ENCODE data around the gene KHNYN. TPM values are rescaled to one million over a fixed set of nuclear protein-coding genes. Genes with fewer than 3 reads are reported as not detected.

Gene KHNYN
- total and polyA plus RNA-seq, 2 of the 8 experiments (the other 6 are each of a cell fraction or from before 2014, with no cell fraction given): 7.6 to 22.3 TPM

GRCh38 chr14:24426150-24426911 is 3.4 kb upstream of the KHNYN start:
- H3K27me3 ChIP-seq (replicated peaks in 1 of 4; ENCODE audit: control insufficient read depth in 3 of 4, extremely low read depth in 1 of 4, insufficient read depth in 3 of 4, low read length in 3 of 4): peaks cover 0 to 20% (median 1%) of the 10 kb centered on the region in 4 experiments; a peak in 3 of 7 replicates
- H2BK15ac ChIP-seq (ENCODE audit: low read length): no peak overlapping the region
- H3K4me1 ChIP-seq (replicated peaks in 1 of 4; ENCODE audit: control insufficient read depth in 3 of 4, insufficient read depth in 4 of 4, low read length in 3 of 4): peaks cover 5 to 19% (median 12%) of the 10 kb centered on the region in 4 experiments
- no peaks in the 10 kb centered on the region for H3K9me3 ChIP-seq (ENCODE audit: insufficient read depth in 2 of 2, low read depth in 1 of 2, low read length in 1 of 2)
- H3K79me2 ChIP-seq (ENCODE audit: control insufficient read depth in 1 of 2, insufficient read depth in 2 of 2, low read length in 2 of 2): no peaks in the 10 kb centered on the region
- 86% methylated on average over 2 of the region's 2 CpGs; no CpG with 5 or more reads in 1 of the 2 experiments for WGBS, 2 experiments (ENCODE audit: extremely low coverage in 1 of 2, insufficient coverage in 1 of 2, insufficient read length in 1 of 2, insufficient replicate concordance in 2 of 2, low coverage in 1 of 2, low lambda C conversion rate in 2 of 2, missing lambda C conversion rate in 1 of 2)
- H3K4me2 ChIP-seq (ENCODE audit: insufficient read depth in 1 of 2, low read depth in 2 of 2, low read length in 2 of 2): no peak overlapping the region
- H3K9ac ChIP-seq (replicated peaks in 1 of 4; ENCODE audit: extremely low read depth in 1 of 4, low read depth in 3 of 4, low read length in 3 of 4): no peak overlapping the region
- no peak overlapping the region for H3K4me3 ChIP-seq (ENCODE audit: extremely low read depth in 1 of 4, insufficient read depth in 2 of 4, low read depth in 3 of 4, low read length in 4 of 4)
- no peaks in the 10 kb centered on the region for H3K79me1 ChIP-seq (ENCODE audit: low read depth, low read length)
- no peak overlapping the region for H2BK120ac ChIP-seq (replicated peaks; ENCODE audit: low read depth, low read length)
- H2AK5ac ChIP-seq (ENCODE audit: low read depth, low read length): no peak overlapping the region
- POLR2A ChIA-PET (ENCODE audit: partially characterized antibody): interaction anchor here (0.6 to 1.9 kb wide), 4 partner anchors 16 to 99 kb away, joined by 3 to 5 read pairs (median 4); partner anchors contain the start of gene SDR39U1
- H4K5ac ChIP-seq (ENCODE audit: insufficient read length, low read depth, low read length): no peak overlapping the region
- H3K56ac ChIP-seq (replicated peaks; ENCODE audit: insufficient read length, low read depth, low read length): no peak overlapping the region
- TF ChIP-seq RFX5 (IDR thresholded peaks at IDR 0.05; ENCODE audit: borderline replicate concordance, low read depth, low read length) (no peak), POLR2A (IDR thresholded peaks at IDR 0.05; ENCODE audit: control extremely low read depth in 1 of 2, low read depth in 2 of 2, low read length in 2 of 2) (no peak), JUN (IDR thresholded peaks at IDR 0.05; ENCODE audit: low read depth, low read length) (no peak), CBX5 (IDR thresholded peaks at IDR 0.05; ENCODE audit: low read depth, low read length) (no peak), PHF8 (conservative IDR thresholded peaks at IDR 0.05; ENCODE audit: low read depth, low read length) (no peak), SIN3A (conservative IDR thresholded peaks at IDR 0.05 in 1 of 2, IDR thresholded peaks at IDR 0.05 in 1 of 2; ENCODE audit: low read depth in 1 of 2, low read length in 2 of 2) (no peak), CREB1 (IDR thresholded peaks at IDR 0.05) (no peak), FOSL1 (IDR thresholded peaks at IDR 0.05; ENCODE audit: insufficient read depth, low read depth, low read length) (no peak)
- H2BK12ac ChIP-seq (ENCODE audit: low read depth, low read length): 0 out of 2 replicates have a peak overlapping the region, but pooled peaks have one; percentile 90
- no peak overlapping the region for H3K14ac ChIP-seq (ENCODE audit: insufficient read length)
- CTCF ChIA-PET (ENCODE audit: partially characterized antibody): interaction anchor here (0.6 to 21.3 kb wide), 11 partner anchors 7 to 1480 kb away, joined by 3 to 664 read pairs (median 23); partner anchors contain the start of genes ADCY4, NFATC4 and RIPK3
- H2BK20ac ChIP-seq (ENCODE audit: low read length): no peak overlapping the region
- H3K36me3 ChIP-seq (ENCODE audit: control insufficient read depth in 2 of 4, insufficient read depth in 4 of 4, low read length in 3 of 4): no peaks in the 10 kb centered on the region
- no peak overlapping the region for H3K18ac ChIP-seq (ENCODE audit: extremely low read depth, low read length)
- no peak overlapping the region for H4K8ac ChIP-seq (ENCODE audit: extremely low read depth, insufficient read depth, low read length)
- peaks cover 0 to 2% of the 10 kb centered on the region in 2 experiments for H4K20me1 ChIP-seq (replicated peaks in 1 of 2; ENCODE audit: control insufficient read depth in 1 of 2, insufficient read depth in 2 of 2, low read length in 2 of 2)
- H3K27ac ChIP-seq (ENCODE audit: low read depth, low read length): no peak overlapping the region
- peak overlapping the region; percentile 80; the same call in 1 of the 2 replicates for H2AFZ ChIP-seq (ENCODE audit: low read length)
- FAIRE-seq (no peak), DNase-seq (ENCODE audit: low read depth in 1 of 2, low spot score in 2 of 2) (no peak)
- H4K91ac ChIP-seq (replicated peaks; ENCODE audit: insufficient read length, low read length): no peak overlapping the region
- H2BK5ac ChIP-seq (ENCODE audit: low read depth, low read length): no peak overlapping the region
- peaks cover 5% of the 10 kb centered on the region; the same call in 1 of the 2 replicates for H3K23me2 ChIP-seq (ENCODE audit: low read depth, low read length)
- H3K23ac ChIP-seq (ENCODE audit: insufficient read length): no peak overlapping the region
- H3K4ac ChIP-seq (replicated peaks; ENCODE audit: insufficient read length, low read depth, low read length): no peak overlapping the region
